Left lung (tissue), 10 donors: ENCODE results near the gene PGF. TPM values are rescaled to one million over a fixed set of nuclear protein-coding genes. Genes with fewer than 3 reads are reported as not detected.

Source experiments
- ATAC-seq: fragments of 200-7000 bp; cut with Tn5 transposase; one replicate; pipeline ENCODE4 v1.9.1; 2020; ENCODE audit warnings: moderate library complexity
- DNase-seq, 4 donors: peaks; one replicate each; pipeline ENCODE4 v3.0.0-alpha.2; 2013 to 2020
- H3K27ac ChIP-seq, 2 donors: fragments of 200-600 bp; sonication (generic) in 1 of 2; one replicate each; pipeline versions ENCODE4 v1.5.0 to v1.8.0; 2020 to 2021
- H3K27me3 ChIP-seq, 2 donors: fragments of 200-600 bp; sonication (generic) in 1 of 2; one replicate each; pipeline versions ENCODE4 v1.5.0 to v1.8.0; 2020 to 2021
- H3K36me3 ChIP-seq, 2 donors: fragments of 200-600 bp; sonication (generic) in 1 of 2; one replicate each; pipeline versions ENCODE4 v1.5.0 to v1.8.0; 2020 to 2021
- H3K4me1 ChIP-seq, 2 donors: fragments of 200-600 bp; one replicate each; pipeline ENCODE4 v1.8.0; 2021
- H3K4me3 ChIP-seq, 2 donors: fragments of 200-600 bp; sonication (generic) in 1 of 2; one replicate each; pipeline versions ENCODE4 v1.5.0 to v1.8.0; 2020 to 2021; ENCODE audit warnings: mild to moderate bottlenecking in 1 of 2
- H3K9me3 ChIP-seq, 2 donors: fragments of 200-600 bp; sonication (generic) in 1 of 2; one replicate each; pipeline versions ENCODE4 v1.5.0 to v1.8.0; 2020 to 2021
- intact Hi-C, 2 donors: fragments of 100-400 bp; cut with DNase I; formaldehyde crosslinking; loops; one replicate each; pipeline versions ENCODE4 v1.11.2 to v1.14.2; 2022
- polyA plus RNA-seq, 6 donors: library from polyadenylated mRNA; unstranded; fragments of 120-200 nt; gene quantifications; one replicate each; pipeline ENCODE4 v1.2.1, GENCODE V29; 2013; ENCODE audit not compliant: insufficient read length in 6 of 6
- total RNA-seq, 2 donors: library from RNA; stranded (reverse); fragmentation: NEBNext Ultra II Directional; extraction: Animal tissue kit (Norgen Biotek cat#: 25700); gene quantifications; one replicate each; pipeline ENCODE4 v1.2.1, GENCODE V29; 2021
- TF ChIP-seq, protein P1 (sequence below), 2 donors: fragments of 200-600 bp; sonication (generic) in 1 of 2; IDR thresholded peaks; one replicate each; pipeline versions ENCODE4 v1.5.0 to v1.8.0; 2021; ENCODE audit warnings: antibody characterized with exemption in 2 of 2
- donor health status: DM: no; HTN: yes; CAD: no.
- donor health status: DM: no; HTN: no; CAD: no.

Gene PGF
- total and polyA plus RNA-seq, 8 donors = 3.4 to 18.6 (median 13.2) TPM

DNA sequence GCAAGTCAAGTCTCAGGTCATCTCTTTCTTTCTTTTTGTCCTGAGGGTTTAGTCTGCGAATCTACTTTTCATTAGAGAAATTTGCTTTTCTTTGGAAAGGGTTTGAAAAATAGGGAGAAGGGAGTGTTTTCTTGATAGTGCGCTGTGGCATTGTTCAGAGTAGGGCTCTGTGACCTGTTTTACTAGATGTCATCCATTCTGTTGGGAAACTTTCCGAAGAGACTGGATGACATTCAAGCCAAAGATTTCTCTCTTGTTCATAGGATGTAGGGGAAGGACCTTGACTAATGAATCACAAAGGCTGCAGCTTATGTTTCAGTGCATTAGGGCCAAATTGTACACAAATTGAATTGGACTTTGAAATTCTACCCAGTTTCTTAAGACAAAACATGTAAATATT lies 59.0 kb downstream of the PGF start:
- H3K4me3 ChIP-seq = no peak overlapping the region

DNA sequence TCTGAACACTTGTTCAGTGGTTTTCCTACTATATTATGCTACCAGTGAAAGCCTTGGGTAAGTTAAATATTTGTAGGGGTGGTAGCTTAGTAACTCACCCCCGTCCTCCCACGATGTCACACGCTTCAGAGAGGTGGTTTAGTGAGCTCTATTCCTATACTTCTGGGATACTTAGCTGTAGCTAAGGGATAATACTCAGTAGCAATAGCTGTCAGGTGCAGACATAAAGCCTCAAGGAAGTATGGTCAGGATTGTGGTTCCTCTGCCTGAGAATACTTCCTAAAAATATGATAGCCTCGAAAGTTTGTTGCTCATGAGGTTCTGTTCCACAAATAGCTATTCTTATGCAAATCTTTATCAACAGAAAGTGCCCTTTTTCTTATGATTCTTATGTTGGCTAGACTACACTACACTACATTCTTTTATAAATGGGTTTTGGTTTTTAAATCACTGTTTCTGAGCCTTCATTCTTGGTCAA lies 61.7 kb downstream of the PGF start:
- no peaks in the 10 kb centered on the region for H3K27me3 ChIP-seq
- ATAC-seq (no peak), DNase-seq (no peak)
- peaks cover 0 to 100% of the 10 kb centered on the region in 2 donors for H3K36me3 ChIP-seq
- TF ChIP-seq, protein P1, sequence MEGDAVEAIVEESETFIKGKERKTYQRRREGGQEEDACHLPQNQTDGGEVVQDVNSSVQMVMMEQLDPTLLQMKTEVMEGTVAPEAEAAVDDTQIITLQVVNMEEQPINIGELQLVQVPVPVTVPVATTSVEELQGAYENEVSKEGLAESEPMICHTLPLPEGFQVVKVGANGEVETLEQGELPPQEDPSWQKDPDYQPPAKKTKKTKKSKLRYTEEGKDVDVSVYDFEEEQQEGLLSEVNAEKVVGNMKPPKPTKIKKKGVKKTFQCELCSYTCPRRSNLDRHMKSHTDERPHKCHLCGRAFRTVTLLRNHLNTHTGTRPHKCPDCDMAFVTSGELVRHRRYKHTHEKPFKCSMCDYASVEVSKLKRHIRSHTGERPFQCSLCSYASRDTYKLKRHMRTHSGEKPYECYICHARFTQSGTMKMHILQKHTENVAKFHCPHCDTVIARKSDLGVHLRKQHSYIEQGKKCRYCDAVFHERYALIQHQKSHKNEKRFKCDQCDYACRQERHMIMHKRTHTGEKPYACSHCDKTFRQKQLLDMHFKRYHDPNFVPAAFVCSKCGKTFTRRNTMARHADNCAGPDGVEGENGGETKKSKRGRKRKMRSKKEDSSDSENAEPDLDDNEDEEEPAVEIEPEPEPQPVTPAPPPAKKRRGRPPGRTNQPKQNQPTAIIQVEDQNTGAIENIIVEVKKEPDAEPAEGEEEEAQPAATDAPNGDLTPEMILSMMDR (IDR thresholded peaks at IDR 0.05) = no peak
- no peak overlapping the region for H3K27ac ChIP-seq
- no peaks in the 10 kb centered on the region for H3K9me3 ChIP-seq
- no peak overlapping the region for H3K4me3 ChIP-seq
- peaks cover 0 to 17% of the 10 kb centered on the region in 2 donors for H3K4me1 ChIP-seq
- intact Hi-C loops = no loop called here

More for the DNA sequence above, 59.0 kb downstream of the PGF start:
- H3K36me3 ChIP-seq = peaks cover 8 to 100% of the 10 kb centered on the region in 2 donors
- no peaks in the 10 kb centered on the region for H3K9me3 ChIP-seq
- H3K27me3 ChIP-seq = no peaks in the 10 kb centered on the region
- DNase-seq = no peak
- TF ChIP-seq, protein P1 (IDR thresholded peaks at IDR 0.05) = no peak
- intact Hi-C loops = no loop called here
- ATAC-seq = no peak
- no peak overlapping the region for H3K27ac ChIP-seq
- peaks cover 0 to 17% of the 10 kb centered on the region in 2 donors for H3K4me1 ChIP-seq

DNA sequence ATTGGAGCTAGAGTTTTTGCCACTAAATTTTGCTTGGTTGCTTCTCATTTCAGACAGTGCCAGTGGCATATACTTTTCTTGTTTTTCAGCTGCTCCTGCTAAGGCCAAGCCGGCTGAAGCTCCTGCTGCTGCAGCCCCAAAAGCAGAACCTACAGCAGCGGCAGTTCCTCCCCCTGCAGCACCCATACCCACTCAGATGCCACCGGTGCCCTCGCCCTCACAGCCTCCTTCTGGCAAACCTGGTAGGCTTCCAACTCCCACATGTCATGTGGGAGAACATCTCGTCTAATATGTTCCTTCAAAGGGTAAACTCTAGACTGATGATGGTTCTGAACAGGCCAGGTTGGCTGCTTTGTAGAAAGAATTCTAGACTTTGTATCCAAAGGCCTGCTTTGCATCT lies 62.7 kb downstream of the PGF start:
- no peaks in the 10 kb centered on the region for H3K27me3 ChIP-seq
- peaks cover 0 to 17% of the 10 kb centered on the region in 2 donors for H3K4me1 ChIP-seq
- TF ChIP-seq, protein P1 (IDR thresholded peaks at IDR 0.05) = no peak
- intact Hi-C loops = no loop called here
- H3K27ac ChIP-seq = no peak overlapping the region
- H3K9me3 ChIP-seq = no peaks in the 10 kb centered on the region
- H3K4me3 ChIP-seq = no peak overlapping the region
- ATAC-seq = no peak
- peaks cover 0 to 92% of the 10 kb centered on the region in 2 donors for H3K36me3 ChIP-seq
- no peak for DNase-seq

DNA sequence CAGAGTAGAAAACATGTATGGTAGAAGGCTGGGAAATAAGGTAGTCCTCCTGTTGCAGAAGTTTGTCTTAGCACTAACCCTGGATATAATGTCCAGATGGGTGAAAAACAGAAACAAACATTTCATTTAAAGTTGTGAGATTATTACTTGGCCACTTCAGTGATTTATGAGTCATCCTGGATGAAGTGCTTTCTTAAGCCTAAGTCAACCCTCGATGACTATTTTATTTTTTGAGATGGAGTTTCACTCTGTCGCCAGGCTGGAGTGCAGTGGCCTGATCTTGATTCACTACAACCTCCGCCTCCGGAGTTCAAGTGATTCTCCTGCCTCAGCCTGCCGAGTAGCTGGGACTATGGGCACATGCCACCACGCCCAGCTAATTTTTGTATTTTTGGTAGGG lies 63.5 kb downstream of the PGF start:
- TF ChIP-seq, protein P1 (IDR thresholded peaks at IDR 0.05) = no peak
- ATAC-seq = peak; percentile 90
- Histone ChIP-seq H3K27me3 (no peaks in the 10 kb centered on the region), H3K36me3 (peaks cover 0 to 88% of the 10 kb centered on the region in 2 donors), H3K4me1 (peaks cover 0 to 24% of the 10 kb centered on the region in 2 donors), H3K9me3 (no peaks in the 10 kb centered on the region), H3K4me3 (no peak overlapping the region), H3K27ac (peak overlapping the region in 1 of 2 donors; percentile 35)
- intact Hi-C loops = no loop called here
- DNase-seq = peak in 1 of 4 donors; percentile 65

Other genes starting within 250 kb of the PGF start
- gene AREL1, start 242.5 kb downstream of the PGF start, total RNA-seq = 10 to 100 TPM; 34.3 to 42.6 TPM
- gene AREL1, start 242.5 kb downstream of the PGF start, polyA plus RNA-seq = 10 to 100 TPM; 26.0 to 28.7 (median 27.9) TPM
- gene FCF1, start 242.5 kb downstream of the PGF start, total RNA-seq = 10 to 100 TPM; 48.9 to 50.3 TPM
- 10 to 100 TPM; 66.5 to 75.9 (median 71.3) TPM for gene FCF1, start 242.5 kb downstream of the PGF start, polyA plus RNA-seq
- gene YLPM1, start 192.3 kb downstream of the PGF start, total RNA-seq = 10 to 100 TPM; 49.5 to 50.0 TPM
- gene YLPM1, start 192.3 kb downstream of the PGF start, polyA plus RNA-seq = 100 to 1,000 TPM; 101 to 117 (median 110) TPM
- under 1 TPM in 1 of 2 donors, not detected in 1; 0.08 TPM for gene PROX2, start 79.5 kb downstream of the PGF start, total RNA-seq
- 1 to 10 TPM; 2.0 to 3.8 (median 3.1) TPM for gene PROX2, start 79.5 kb downstream of the PGF start, polyA plus RNA-seq
- gene DLST, start 73.7 kb downstream of the PGF start, total RNA-seq = 10 to 100 TPM; 88.3 to 98.6 TPM
- gene DLST, start 73.7 kb downstream of the PGF start, polyA plus RNA-seq = 100 to 1,000 TPM in 2 of 6 donors, 10 to 100 TPM in 4; 90.4 to 104 (median 96.3) TPM
- gene RPS6KL1, start 32.3 kb downstream of the PGF start, total RNA-seq = 1 to 10 TPM; 5.6 to 6.7 TPM
- gene RPS6KL1, start 32.3 kb downstream of the PGF start, polyA plus RNA-seq = 1 to 10 TPM in 4 of 6 donors, under 1 TPM in 2; 0.62 to 1.8 (median 1.1) TPM
- 10 to 100 TPM; 38.7 to 44.4 TPM for gene EIF2B2, start 47.3 kb upstream of the PGF start, total RNA-seq
- gene EIF2B2, start 47.3 kb upstream of the PGF start, polyA plus RNA-seq = 10 to 100 TPM; 43.5 to 58.2 (median 48.2) TPM
- 10 to 100 TPM; 24.7 to 25.9 TPM for gene MLH3, start 95.9 kb upstream of the PGF start, total RNA-seq
- 10 to 100 TPM; 36.8 to 48.3 (median 40.8) TPM for gene MLH3, start 95.9 kb upstream of the PGF start, polyA plus RNA-seq
- gene ACYP1, start 108.4 kb upstream of the PGF start, total RNA-seq = 10 to 100 TPM in 1 of 2 donors, 1 to 10 TPM in 1; 9.8 to 15.8 TPM
- 10 to 100 TPM; 41.5 to 57.0 (median 53.1) TPM for gene ACYP1, start 108.4 kb upstream of the PGF start, polyA plus RNA-seq
- 1 to 10 TPM; 3.1 to 4.6 TPM for gene ZC2HC1C, start 114.0 kb upstream of the PGF start, total RNA-seq
- gene ZC2HC1C, start 114.0 kb upstream of the PGF start, polyA plus RNA-seq = 1 to 10 TPM; 3.5 to 6.6 (median 5.3) TPM
- gene NEK9, start 171.5 kb upstream of the PGF start, total RNA-seq = 10 to 100 TPM; 75.8 to 77.7 TPM
- gene NEK9, start 171.5 kb upstream of the PGF start, polyA plus RNA-seq = 100 to 1,000 TPM; 124 to 147 (median 132) TPM
- 100 to 1,000 TPM; 338 to 391 TPM for gene TMED10, start 221.0 kb upstream of the PGF start, total RNA-seq
- gene TMED10, start 221.0 kb upstream of the PGF start, polyA plus RNA-seq = 100 to 1,000 TPM; 171 to 202 (median 192) TPM